Heart right ventricle (tissue), 16 donors: Measurements from ENCODE around the gene NELFB. TPM values are rescaled to one million over a fixed set of nuclear protein-coding genes. Genes with fewer than 3 reads are reported as not detected.
A peak's percentile ranks its signal among the peaks of the same experiment; 100 is the strongest.

Experiments used
- ATAC-seq, 8 donors: fragments of 200-7000 bp; cut with Tn5 transposase; one replicate each; pipeline ENCODE4 v1.9.1; 2020; ENCODE audit warnings: mild to moderate bottlenecking in 8 of 8, moderate library complexity in 8 of 8, moderate number of reproducible peaks in 1 of 8
- DNase-seq, 2 donors: peaks; one replicate each; pipeline ENCODE4 v3.0.0-alpha.2; 2020
- H3K27ac ChIP-seq, 10 donors: fragments of 200-600 bp; sonication (generic) in 2 of 10; one replicate each; pipeline versions ENCODE4 v1.5.0 to v1.8.0; 2020 to 2022; ENCODE audit warnings: mild to moderate bottlenecking in 3 of 10
- H3K27me3 ChIP-seq, 7 donors: fragments of 200-600 bp; one replicate each; pipeline ENCODE4 v1.8.0; 2021 to 2022; ENCODE audit warnings: mild to moderate bottlenecking in 2 of 7
- H3K36me3 ChIP-seq, 9 donors: fragments of 200-600 bp; sonication (generic) in 1 of 9; one replicate each; pipeline versions ENCODE4 v1.5.0 to v1.8.0; 2020 to 2022; ENCODE audit warnings: mild to moderate bottlenecking in 2 of 9
- H3K4me1 ChIP-seq, 9 donors: fragments of 200-600 bp; sonication (generic) in 1 of 9; one replicate each; pipeline versions ENCODE4 v1.5.0 to v1.8.0; 2020 to 2022; ENCODE audit warnings: mild to moderate bottlenecking in 4 of 9
- H3K4me3 ChIP-seq, 10 donors: fragments of 200-600 bp; sonication (generic) in 2 of 10; one replicate each; pipeline versions ENCODE4 v1.5.0 to v1.8.0; 2020 to 2022; ENCODE audit warnings: mild to moderate bottlenecking in 7 of 10, moderate library complexity in 2 of 10
- H3K9me3 ChIP-seq, 11 donors: fragments of 200-600 bp in 10 of 11; sonication (generic) in 2 of 11; one replicate each; pipeline versions ENCODE4 v1.5.0 to v1.8.0; 2013 to 2022; ENCODE audit warnings: mild to moderate bottlenecking in 2 of 11, control low read depth in 1 of 11, moderate library complexity in 1 of 11
- CTCF ChIP-seq, 9 donors: fragments of 200-600 bp; sonication (generic) in 2 of 9; IDR thresholded peaks; one replicate each; pipeline versions ENCODE4 v1.5.0 to v1.8.0; 2021 to 2022; ENCODE audit warnings: antibody characterized with exemption in 9 of 9, mild to moderate bottlenecking in 5 of 9, moderate library complexity in 1 of 9
- WGBS, 2 donors: extraction: QIAGEN DNeasy Blood & Tissue Kit; methylation state at CpG; one replicate each; pipeline ENCODE4 v1.1.7; 2013; ENCODE audit warnings: inconsistent platforms in 1 of 2; 5-methylcytosine and 5-hydroxymethylcytosine counted together
- intact Hi-C, 10 donors: fragments of 100-400 bp; cut with DNase I; formaldehyde crosslinking; loops; one replicate each; pipeline versions ENCODE4 v1.11.1 to v1.14.2; 2022
- polyA plus RNA-seq, 2 donors: library from polyadenylated mRNA; stranded (reverse); fragments of 200-250 nt; gene quantifications; one replicate each; pipeline ENCODE4 v1.2.3, GENCODE V29; 2013
- total RNA-seq, 10 donors: library from RNA; stranded (reverse); fragmentation: NEBNext Ultra II Directional in 3 of 10; extraction: Animal tissue kit (Norgen Biotek cat#: 25700) in 3 of 10; gene quantifications; one replicate each; pipeline versions ENCODE4 v1.2.1 to v1.2.4, GENCODE V29; 2021 to 2023
- donor health status: Arrhythmogenic right ventricular cardiomyopathy.
- donor health status: ischemic (EF 13 %, LVEDD 7.1; RV severe dilation, severe dysfunction).
- donor health status: healthy with polysubstance abuse.
- donor health status: DM: no; HTN: yes; CAD: no.
- donor health status: DM: no; HTN: no; CAD: no.
- donor health status: ischemic (EF 25% LVEDD 6.9; RV normal size, moderate dysfunction).
- donor health status: ischemic (EF 25% LVEDD 5.7; RV mildly dilated, moderate dysfunction).
- donor health status: healthy.
- donor health status: DM: yes; HTN: yes; CAD: no.
- donor health status: Ischemic cardiomyopathy.
- donor health status: ischemic (EF 35%, LVEDD 5.7; RV mildly dilated, moderate dysfunction).
- donor health status: nonischemic (EF 11% LVEDD 7.7; RV severe dilation, severe dysfunction).
- donor health status: DM: yes; HTN: yes; CAD: no.
- donor health status: PGD.
- donor health status: ischemic (EF 29% LVEDD 5.4; RV normal size, mild dysfunction).
- donor health status: nonischemic (EF 23%, LVEDD 6.1; RV moderate dilation, normal function).

The NELFB gene
- total and polyA plus RNA-seq, 12 donors = 31.5 to 52.9 (median 39.2) TPM

GRCh38 chr9:137235424-137236237 is 19.5 kb upstream of the NELFB start:
- intact Hi-C loops = loop anchor here in 2 of 10 donors (5.0 to 10.0 kb wide), 2 partner anchors 118 to 451 kb away; no protein-coding TSS in a partner anchor
- Histone ChIP-seq H3K27ac (no peak overlapping the region), H3K9me3 (no peaks in the 10 kb centered on the region), H3K4me1 (peaks cover 14 to 47% (median 32%) of the 10 kb centered on the region in 9 donors), H3K27me3 (peaks cover 9 to 42% (median 38%) of the 10 kb centered on the region in 7 donors), H3K4me3 (peak overlapping the region in 8 of 10 donors; percentile 9 to 40 (median 32)), H3K36me3 (no peaks in the 10 kb centered on the region)
- no peak for ATAC-seq
- 66 to 69% methylated on average over 33 to 35 of the region's 35 CpGs for WGBS, 2 donors
- TF ChIP-seq CTCF (IDR thresholded peaks at IDR 0.05) = no peak
- no peak for DNase-seq

- TF ChIP-seq CTCF (IDR thresholded peaks at IDR 0.05) = peak; percentile 96 to 99 (median 98)
- Histone ChIP-seq H3K9me3 (no peaks in the 10 kb centered on the region), H3K4me1 (peaks cover 14 to 47% (median 32%) of the 10 kb centered on the region in 9 donors), H3K36me3 (no peaks in the 10 kb centered on the region), H3K27me3 (peaks cover 8 to 34% (median 30%) of the 10 kb centered on the region in 7 donors), H3K27ac (peak overlapping the region in 3 of 10 donors; percentile 2 to 37 (median 8)), H3K4me3 (peak overlapping the region in 8 of 10 donors; percentile 9 to 40 (median 32))
- DNase-seq (peak; percentile 85 to 88), ATAC-seq (peak; percentile 19 to 53 (median 44))
- WGBS, 2 donors = 8 to 13% methylated on average over 31 of the region's 31 CpGs
- intact Hi-C loops = loop anchor here in 2 of 10 donors (5.0 to 10.0 kb wide), 2 partner anchors 119 to 452 kb away; no protein-coding TSS in a partner anchor
Observed at GRCh38 chr9:137236238-137236935, 18.7 kb upstream of the NELFB start.

- Histone ChIP-seq H3K4me1 (peaks cover 14 to 50% (median 36%) of the 10 kb centered on the region in 9 donors), H3K36me3 (peaks cover 0 to 4% (median 1%) of the 10 kb centered on the region in 9 donors), H3K27ac (peak overlapping the region in 2 of 10 donors; percentile 2 to 8), H3K9me3 (no peaks in the 10 kb centered on the region), H3K4me3 (peak overlapping the region in 5 of 10 donors; percentile 20 to 40 (median 34)), H3K27me3 (peaks cover 2 to 31% (median 24%) of the 10 kb centered on the region in 7 donors)
- intact Hi-C loops = loop anchor here in 2 of 10 donors (5.0 to 10.0 kb wide), 2 partner anchors 120 to 452 kb away; no protein-coding TSS in a partner anchor
- DNase-seq (no peak), ATAC-seq (no peak)
- no peak for TF ChIP-seq CTCF (IDR thresholded peaks at IDR 0.05)
- WGBS, 2 donors = 55 to 56% methylated on average over 11 of the region's 11 CpGs
Observed at GRCh38 chr9:137236936-137237421, 18.1 kb upstream of the NELFB start.
